ENCODE data around the gene ZBTB16.

The ZBTB16 gene

GRCh38 chr11:114256967-114257286, 197.4 kb downstream of the ZBTB16 start:
- no peaks in the 10 kb centered on the region; the same call in 1 of the 2 replicates for H3K27me3 ChIP-seq (replicated peaks; ENCODE audit: control insufficient read depth, insufficient read depth, low read length)
- H3K4me3 ChIP-seq (replicated peaks; ENCODE audit: low read depth, low read length) = no peak overlapping the region
- no peaks in the 10 kb centered on the region for H3K36me3 ChIP-seq (ENCODE audit: control insufficient read depth, insufficient read depth, low read length)
- DNase-seq (ENCODE audit: extremely low read depth, insufficient read length) = no peak
- TF ChIP-seq, protein P1, sequence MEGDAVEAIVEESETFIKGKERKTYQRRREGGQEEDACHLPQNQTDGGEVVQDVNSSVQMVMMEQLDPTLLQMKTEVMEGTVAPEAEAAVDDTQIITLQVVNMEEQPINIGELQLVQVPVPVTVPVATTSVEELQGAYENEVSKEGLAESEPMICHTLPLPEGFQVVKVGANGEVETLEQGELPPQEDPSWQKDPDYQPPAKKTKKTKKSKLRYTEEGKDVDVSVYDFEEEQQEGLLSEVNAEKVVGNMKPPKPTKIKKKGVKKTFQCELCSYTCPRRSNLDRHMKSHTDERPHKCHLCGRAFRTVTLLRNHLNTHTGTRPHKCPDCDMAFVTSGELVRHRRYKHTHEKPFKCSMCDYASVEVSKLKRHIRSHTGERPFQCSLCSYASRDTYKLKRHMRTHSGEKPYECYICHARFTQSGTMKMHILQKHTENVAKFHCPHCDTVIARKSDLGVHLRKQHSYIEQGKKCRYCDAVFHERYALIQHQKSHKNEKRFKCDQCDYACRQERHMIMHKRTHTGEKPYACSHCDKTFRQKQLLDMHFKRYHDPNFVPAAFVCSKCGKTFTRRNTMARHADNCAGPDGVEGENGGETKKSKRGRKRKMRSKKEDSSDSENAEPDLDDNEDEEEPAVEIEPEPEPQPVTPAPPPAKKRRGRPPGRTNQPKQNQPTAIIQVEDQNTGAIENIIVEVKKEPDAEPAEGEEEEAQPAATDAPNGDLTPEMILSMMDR (IDR thresholded peaks at IDR 0.05; ENCODE audit: insufficient read depth, low read length, poor library complexity, severe bottlenecking) = no peak

GRCh38 chr11:114257621-114258558, 198.4 kb downstream of the ZBTB16 start:
- Histone ChIP-seq H3K36me3 (ENCODE audit: control insufficient read depth, insufficient read depth, low read length) (no peaks in the 10 kb centered on the region), H3K27me3 (replicated peaks; ENCODE audit: control insufficient read depth, insufficient read depth, low read length) (no peaks in the 10 kb centered on the region; the same call in 1 of the 2 replicates), H3K4me3 (replicated peaks; ENCODE audit: low read depth, low read length) (no peak overlapping the region)
- no peak for DNase-seq (ENCODE audit: extremely low read depth, insufficient read length)
- TF ChIP-seq, protein P1 (IDR thresholded peaks at IDR 0.05; ENCODE audit: insufficient read depth, low read length, poor library complexity, severe bottlenecking) = no peak

DNA sequence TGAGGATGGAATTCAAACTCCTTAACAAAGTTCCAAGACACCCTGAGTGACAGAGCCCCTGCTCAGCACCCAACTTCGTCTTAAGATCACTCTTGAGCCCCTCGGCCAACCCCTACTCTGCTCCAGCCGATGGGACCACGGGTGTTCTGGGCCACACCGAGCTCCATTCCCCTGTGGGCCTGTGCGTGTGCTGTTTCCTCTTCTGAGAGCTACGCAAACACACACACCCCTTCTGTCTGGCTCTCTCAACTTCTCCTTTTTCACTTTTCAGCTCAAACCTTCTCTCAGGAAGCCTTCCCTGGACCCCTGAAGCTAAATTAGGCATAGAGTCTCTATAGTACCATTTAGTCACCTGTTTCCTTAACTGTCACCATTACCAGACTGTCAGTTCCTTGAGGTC, 199.2 kb downstream of the ZBTB16 start:
- TF ChIP-seq, protein P1 (IDR thresholded peaks at IDR 0.05; ENCODE audit: insufficient read depth, low read length, poor library complexity, severe bottlenecking) = no peak
- no peak for DNase-seq (ENCODE audit: extremely low read depth, insufficient read length)
- Histone ChIP-seq H3K36me3 (ENCODE audit: control insufficient read depth, insufficient read depth, low read length) (no peaks in the 10 kb centered on the region), H3K27me3 (replicated peaks; ENCODE audit: control insufficient read depth, insufficient read depth, low read length) (no peaks in the 10 kb centered on the region; the same call in 1 of the 2 replicates), H3K4me3 (replicated peaks; ENCODE audit: low read depth, low read length) (no peak overlapping the region)

- H3K36me3 ChIP-seq (ENCODE audit: control insufficient read depth, insufficient read depth, low read length) = no peaks in the 10 kb centered on the region
- H3K4me3 ChIP-seq (replicated peaks; ENCODE audit: low read depth, low read length) = no peak overlapping the region
- H3K27me3 ChIP-seq (replicated peaks; ENCODE audit: control insufficient read depth, insufficient read depth, low read length) = no peaks in the 10 kb centered on the region; the same call in none of the 2 replicates
- TF ChIP-seq, protein P1 (IDR thresholded peaks at IDR 0.05; ENCODE audit: insufficient read depth, low read length, poor library complexity, severe bottlenecking) = no peak
- DNase-seq (ENCODE audit: extremely low read depth, insufficient read length) = no peak
Measured at GRCh38 chr11:114259124-114259526, 199.6 kb downstream of the ZBTB16 start.

GRCh38 chr11:114259551-114259983, 200.1 kb downstream of the ZBTB16 start:
- Histone ChIP-seq H3K27me3 (replicated peaks; ENCODE audit: control insufficient read depth, insufficient read depth, low read length) (no peaks in the 10 kb centered on the region; the same call in none of the 2 replicates), H3K36me3 (ENCODE audit: control insufficient read depth, insufficient read depth, low read length) (no peaks in the 10 kb centered on the region), H3K4me3 (replicated peaks; ENCODE audit: low read depth, low read length) (no peak overlapping the region)
- no peak for DNase-seq (ENCODE audit: extremely low read depth, insufficient read length)
- TF ChIP-seq, protein P1 (IDR thresholded peaks at IDR 0.05; ENCODE audit: insufficient read depth, low read length, poor library complexity, severe bottlenecking) = no peak
